ENCODE results near the gene IL1R2. TPM values are rescaled to one million over a fixed set of nuclear protein-coding genes. Genes with fewer than 3 reads are reported as not detected.

Gene IL1R2
- total RNA-seq, 1 donor from 2014 or later, result 17.0 TPM

DNA sequence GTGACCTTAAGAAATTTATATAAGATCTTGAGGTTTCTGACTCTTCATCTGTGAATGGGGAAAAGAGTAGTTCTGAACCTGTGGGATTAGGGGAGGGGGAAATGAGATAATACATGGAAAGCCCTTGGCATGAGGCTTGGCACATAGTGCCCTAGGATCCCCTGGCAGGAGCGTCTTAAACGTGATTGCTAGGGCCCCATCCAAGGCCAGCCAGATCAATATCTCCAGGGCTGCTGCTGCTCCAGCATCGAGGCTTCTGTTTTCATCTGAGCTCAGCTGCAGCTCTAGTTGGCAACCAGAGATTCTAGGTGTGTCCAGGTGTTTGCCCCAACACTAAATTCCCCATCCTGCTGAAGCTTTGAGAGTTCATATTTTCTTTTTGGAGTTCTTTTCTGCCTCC is 71.0 kb downstream of the IL1R2 start:
- H3K36me3 ChIP-seq, result no peaks in the 10 kb centered on the region
- no peaks in the 10 kb centered on the region for H3K27me3 ChIP-seq
- DNase-seq (no peak), ATAC-seq (no peak)
- peaks cover 68% of the 10 kb centered on the region for H3K4me1 ChIP-seq
- no peak for TF ChIP-seq CTCF (IDR thresholded peaks at IDR 0.05)
- intact Hi-C loops (cut with DNase I), result no loop called here
- H3K4me3 ChIP-seq, result no peak overlapping the region
- H3K27ac ChIP-seq, result peak overlapping the region; percentile 98
- no peaks in the 10 kb centered on the region for H3K9me3 ChIP-seq

DNA sequence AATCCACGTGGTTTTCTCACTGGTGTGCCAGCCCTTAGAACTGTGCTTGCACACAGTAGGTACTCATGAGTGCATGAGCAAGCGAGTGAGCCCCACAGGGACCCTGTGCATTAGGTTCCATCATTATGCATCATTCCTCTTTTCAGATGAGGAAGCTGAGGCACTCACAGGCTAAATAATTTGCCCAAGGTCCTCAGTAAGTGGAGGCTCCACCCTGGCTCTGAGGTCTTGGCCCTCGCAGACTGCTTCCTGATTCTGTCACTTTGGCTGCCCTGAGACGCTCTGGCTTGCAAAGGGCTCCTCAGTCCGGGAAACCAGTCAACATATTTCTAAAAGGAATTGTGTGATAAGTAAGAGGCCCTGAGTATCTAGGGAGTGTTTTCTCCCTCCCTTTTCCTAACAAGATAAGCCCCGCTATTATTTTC is 71.7 kb downstream of the IL1R2 start:
- TF ChIP-seq CTCF (IDR thresholded peaks at IDR 0.05), result no peak
- DNase-seq (peak; percentile 80), ATAC-seq (peak; percentile 87)
- H3K27ac ChIP-seq, result peak overlapping the region; percentile 98
- no peaks in the 10 kb centered on the region for H3K9me3 ChIP-seq
- H3K4me3 ChIP-seq, result peak overlapping the region; percentile 12
- no peaks in the 10 kb centered on the region for H3K27me3 ChIP-seq
- peaks cover 62% of the 10 kb centered on the region for H3K4me1 ChIP-seq
- intact Hi-C loops (cut with DNase I), result no loop called here
- H3K36me3 ChIP-seq, result no peaks in the 10 kb centered on the region

DNA sequence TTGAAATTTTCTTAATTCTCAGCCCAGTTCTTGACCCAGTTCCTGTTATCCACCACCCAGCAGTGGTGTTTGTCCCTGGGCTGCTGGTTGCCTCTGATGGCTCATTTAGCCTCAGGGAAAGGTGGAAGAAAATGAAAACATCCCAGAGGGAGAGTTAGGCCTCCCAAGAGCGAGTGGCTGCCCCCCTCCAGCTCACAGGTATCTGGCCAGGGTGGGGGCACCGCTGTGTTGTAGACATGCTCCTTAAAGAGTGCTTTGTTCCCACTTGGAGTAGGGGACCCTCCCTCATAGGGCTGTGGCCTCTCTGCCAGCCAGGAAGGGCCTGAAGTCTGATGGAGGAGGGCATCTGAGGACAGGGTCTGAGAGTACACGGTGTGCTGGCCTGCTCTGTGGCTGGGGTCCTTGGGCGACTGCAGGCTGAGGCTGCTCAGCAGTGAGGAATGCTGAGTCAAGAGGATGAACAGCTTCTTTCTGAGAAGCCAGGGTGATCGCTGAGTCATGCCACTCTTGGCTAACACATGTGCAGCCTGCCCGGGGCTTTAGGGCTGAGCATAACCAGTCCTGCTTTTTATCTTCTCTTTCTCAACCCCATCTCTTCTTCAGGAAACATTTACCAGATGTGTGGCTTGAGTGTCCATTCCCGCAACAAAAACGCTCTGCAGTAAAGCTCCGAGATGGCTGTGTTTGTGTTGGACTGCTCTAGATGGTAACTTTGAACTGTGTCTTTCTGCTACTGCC is 72.3 kb downstream of the IL1R2 start:
- no peak for TF ChIP-seq CTCF (IDR thresholded peaks at IDR 0.05)
- Histone ChIP-seq H3K27me3 (no peaks in the 10 kb centered on the region), H3K27ac (peak overlapping the region; percentile 98), H3K4me1 (peaks cover 62% of the 10 kb centered on the region), H3K9me3 (no peaks in the 10 kb centered on the region), H3K36me3 (no peaks in the 10 kb centered on the region), H3K4me3 (peak overlapping the region; percentile 12)
- DNase-seq (peak; percentile 86), ATAC-seq (peak; percentile 89)
- intact Hi-C loops (cut with DNase I), result no loop called here

DNA sequence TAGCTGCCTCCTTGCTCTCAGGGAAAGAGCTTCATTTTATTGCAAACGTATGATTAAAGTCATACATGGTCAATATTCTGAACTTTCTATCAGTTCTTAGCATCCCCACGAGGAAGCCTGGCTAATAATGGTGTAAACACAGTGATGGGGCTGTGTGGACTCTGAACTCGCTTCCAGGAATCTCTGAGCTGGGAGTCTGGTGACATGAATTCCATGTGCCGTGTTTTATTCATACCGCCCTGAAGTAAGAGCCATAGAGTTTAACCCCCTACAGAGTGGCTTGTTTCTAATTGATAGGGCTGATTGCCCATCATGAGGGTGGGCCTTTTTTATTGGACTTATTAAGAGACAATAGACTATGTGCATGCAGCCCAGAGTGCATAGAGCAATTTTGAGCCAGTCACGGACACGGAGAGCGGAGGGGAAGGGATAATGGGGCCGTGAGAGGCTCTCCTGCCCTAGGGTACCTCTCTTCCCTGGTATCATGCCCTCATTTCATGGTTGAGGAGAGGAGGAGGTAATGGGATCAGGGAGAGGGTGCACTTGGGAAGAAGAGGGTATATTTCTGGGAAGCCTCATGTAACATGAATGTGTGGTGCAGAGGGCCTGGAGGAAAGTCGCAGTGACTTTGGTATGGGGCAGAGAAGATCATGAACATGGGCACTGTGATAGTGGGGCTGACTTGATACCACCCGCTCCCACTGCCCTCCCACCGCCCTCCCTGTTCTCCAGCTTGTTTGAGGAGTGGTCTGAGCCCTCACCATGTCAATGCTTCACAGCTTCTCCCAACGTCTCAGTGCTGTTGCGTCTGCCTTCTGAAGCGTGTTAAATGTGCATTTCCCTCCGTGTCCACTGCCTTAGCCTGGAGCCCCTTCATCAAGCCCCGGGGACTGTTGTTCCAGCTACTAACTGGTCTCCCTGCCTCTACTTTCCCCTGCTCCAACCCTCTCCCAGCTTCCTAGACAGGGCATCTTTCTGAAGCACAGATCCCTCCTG is 73.2 kb downstream of the IL1R2 start:
- intact Hi-C loops (cut with DNase I), result no loop called here
- no peak for ATAC-seq
- peak overlapping the region; percentile 98 for H3K27ac ChIP-seq
- no peaks in the 10 kb centered on the region for H3K9me3 ChIP-seq
- no peak for DNase-seq
- no peaks in the 10 kb centered on the region for H3K27me3 ChIP-seq
- H3K4me3 ChIP-seq, result no peak overlapping the region
- TF ChIP-seq CTCF (IDR thresholded peaks at IDR 0.05), result no peak
- H3K36me3 ChIP-seq, result no peaks in the 10 kb centered on the region
- H3K4me1 ChIP-seq, result peaks cover 57% of the 10 kb centered on the region

DNA sequence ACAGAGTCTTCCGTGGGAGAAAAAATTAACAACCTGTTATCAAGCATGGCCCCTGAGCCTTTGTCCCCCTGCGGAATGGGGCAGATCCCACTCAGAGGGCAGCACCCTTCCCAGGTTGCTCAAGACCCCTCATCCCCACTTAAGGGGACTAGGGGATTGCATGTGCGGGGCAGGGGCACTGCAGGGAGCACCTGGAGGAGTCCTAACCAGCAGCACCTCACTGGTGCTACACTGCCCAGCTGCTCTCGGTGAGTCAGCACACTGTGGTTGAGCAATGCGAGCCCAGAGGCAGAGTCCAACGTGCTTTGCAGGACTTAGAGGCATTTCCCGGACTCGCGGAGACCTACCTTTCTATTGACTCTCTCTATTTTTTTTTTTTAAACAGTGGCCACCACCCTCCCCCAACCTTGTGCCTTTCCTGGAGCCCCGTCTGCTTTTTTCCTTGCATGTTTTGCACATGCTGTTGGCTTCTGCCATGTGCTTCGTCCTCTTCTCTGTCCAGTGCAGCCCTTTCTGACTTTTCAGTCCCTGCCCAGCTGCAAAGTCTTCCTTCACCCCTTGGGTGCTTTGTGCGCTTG is 74.0 kb downstream of the IL1R2 start:
- no peak for TF ChIP-seq CTCF (IDR thresholded peaks at IDR 0.05)
- Histone ChIP-seq H3K27ac (peak overlapping the region; percentile 98), H3K4me3 (no peak overlapping the region), H3K9me3 (no peaks in the 10 kb centered on the region), H3K4me1 (peaks cover 54% of the 10 kb centered on the region), H3K36me3 (no peaks in the 10 kb centered on the region), H3K27me3 (no peaks in the 10 kb centered on the region)
- intact Hi-C loops (cut with DNase I), result no loop called here
- peak; percentile 73 for DNase-seq
- ATAC-seq, result no peak
